ENCODE results near the gene RPUSD1.
"Not testable (repeated sequence)": the region's sequence is repeated elsewhere in the genome, so short reads cannot be mapped to it uniquely, and the experiment has no call there.

Gene RPUSD1

DNA sequence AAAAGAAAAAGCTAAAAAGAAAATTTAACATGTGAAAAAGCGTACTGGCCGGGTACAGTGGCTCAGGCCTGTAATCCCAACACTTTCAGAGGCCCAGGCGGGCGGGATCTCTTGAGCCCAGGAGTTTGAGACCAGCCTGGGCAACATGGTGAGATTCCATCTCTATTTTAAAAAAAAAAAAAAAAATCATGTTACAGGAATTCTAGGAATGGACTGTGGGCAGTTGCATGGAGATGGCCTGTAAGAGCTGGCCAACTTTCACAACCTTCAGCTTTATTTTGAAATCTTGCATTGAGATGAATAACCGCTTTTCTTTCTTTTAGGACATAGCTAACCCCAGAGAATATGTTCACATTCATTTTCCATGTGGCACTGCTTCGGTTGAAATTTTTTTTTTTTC is 39.2 kb downstream of the RPUSD1 start:
- H3K9ac ChIP-seq (ENCODE audit: low read depth, low read length), result no peak overlapping the region
- peaks cover 8% of the 10 kb centered on the region for H3K4me1 ChIP-seq (ENCODE audit: insufficient read depth, low read length)
- no peak overlapping the region for H3K4me3 ChIP-seq (ENCODE audit: low read length)
- no peaks in the 10 kb centered on the region for H3K36me3 ChIP-seq (ENCODE audit: insufficient read depth, low read length)
- no peak overlapping the region for H3K27ac ChIP-seq (ENCODE audit: low read depth, low read length)
- H3K27me3 ChIP-seq (ENCODE audit: insufficient read depth, low read length), result no peaks in the 10 kb centered on the region
- no peaks in the 10 kb centered on the region for H3K9me3 ChIP-seq (ENCODE audit: insufficient read depth, low read depth, low read length)
- 96% methylated on average over 6 of the region's 6 CpGs for WGBS

DNA sequence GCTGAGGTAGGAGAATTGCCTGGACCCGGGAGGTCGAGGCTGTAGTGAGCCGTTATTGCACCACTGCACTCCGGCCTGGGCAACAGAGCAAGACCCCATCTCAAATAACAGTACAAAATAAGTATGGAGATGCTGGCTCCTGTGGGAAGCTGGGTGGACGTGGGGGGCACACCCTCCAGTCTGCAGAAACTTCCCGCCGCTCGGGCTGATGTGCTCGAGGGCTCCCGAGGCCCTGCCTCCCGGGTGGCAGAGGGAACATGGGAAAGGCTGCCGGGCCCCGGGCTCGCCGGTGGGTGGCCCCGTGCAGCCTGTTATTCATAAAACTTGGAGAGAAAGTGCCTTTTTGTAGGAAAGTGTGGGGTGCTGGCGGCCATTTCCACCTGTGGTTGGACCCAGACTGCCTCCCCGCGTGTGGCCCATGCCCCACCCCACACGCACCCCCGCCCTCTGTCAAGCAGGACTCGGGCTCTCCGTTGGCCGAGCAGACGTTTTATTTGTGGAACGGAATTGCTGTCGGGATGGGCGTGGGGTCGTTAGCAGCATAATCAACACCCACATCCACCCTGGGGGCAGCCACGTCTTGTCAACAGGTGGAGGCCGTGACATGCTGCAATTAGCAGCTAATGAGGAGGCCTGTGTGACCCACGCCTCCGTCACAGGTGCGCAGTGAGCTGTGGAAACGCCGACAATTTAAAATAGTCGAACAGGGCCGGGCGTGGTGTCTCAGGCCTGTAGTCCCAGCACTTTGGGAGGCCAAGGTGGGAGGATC is 40.0 kb downstream of the RPUSD1 start:
- 92% methylated on average over 39 of the region's 39 CpGs for WGBS

DNA sequence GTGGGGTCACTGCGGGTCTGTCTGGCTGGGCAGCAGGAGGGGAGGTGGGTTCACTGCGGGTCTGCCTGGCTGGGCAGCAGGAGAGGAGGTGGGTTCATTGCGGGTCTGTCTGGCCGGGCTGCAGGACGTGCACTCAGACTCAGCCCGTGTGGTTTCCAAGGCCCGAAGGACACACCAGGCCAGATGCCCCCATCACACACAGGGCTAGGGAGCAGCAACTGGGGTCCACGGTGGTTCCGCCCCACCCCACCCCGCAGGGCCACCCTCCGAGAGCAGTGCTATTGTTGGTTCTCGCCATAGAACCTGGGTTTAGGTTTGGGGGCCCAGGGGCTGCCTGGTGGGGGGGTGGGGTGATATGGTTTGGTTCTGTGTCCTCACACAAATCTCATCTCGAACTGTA is 41.5 kb downstream of the RPUSD1 start:
- H3K27ac ChIP-seq (ENCODE audit: low read depth, low read length), result no peak overlapping the region
- no peaks in the 10 kb centered on the region for H3K36me3 ChIP-seq (ENCODE audit: insufficient read depth, low read length)
- H3K4me1 ChIP-seq (ENCODE audit: insufficient read depth, low read length), result peaks cover 2% of the 10 kb centered on the region; the same call in 1 of the 2 replicates
- H3K4me3 ChIP-seq (ENCODE audit: low read length), result no peak overlapping the region
- H3K27me3 ChIP-seq (ENCODE audit: insufficient read depth, low read length), result no peaks in the 10 kb centered on the region
- H3K9ac ChIP-seq (ENCODE audit: low read depth, low read length), result no peak overlapping the region
- H3K9me3 ChIP-seq (ENCODE audit: insufficient read depth, low read depth, low read length), result no peaks in the 10 kb centered on the region
- 84% methylated on average over 13 of the region's 13 CpGs for whole genome bisulfite sequencing

More for the DNA sequence above, 40.0 kb downstream of the RPUSD1 start:
- Histone ChIP-seq H3K27ac (ENCODE audit: low read depth, low read length) (no peak overlapping the region), H3K36me3 (ENCODE audit: insufficient read depth, low read length) (no peaks in the 10 kb centered on the region), H3K9ac (ENCODE audit: low read depth, low read length) (no peak overlapping the region), H3K9me3 (ENCODE audit: insufficient read depth, low read depth, low read length) (no peaks in the 10 kb centered on the region), H3K4me3 (ENCODE audit: low read length) (no peak overlapping the region), H3K4me1 (ENCODE audit: insufficient read depth, low read length) (peaks cover 8% of the 10 kb centered on the region), H3K27me3 (ENCODE audit: insufficient read depth, low read length) (no peaks in the 10 kb centered on the region)

DNA sequence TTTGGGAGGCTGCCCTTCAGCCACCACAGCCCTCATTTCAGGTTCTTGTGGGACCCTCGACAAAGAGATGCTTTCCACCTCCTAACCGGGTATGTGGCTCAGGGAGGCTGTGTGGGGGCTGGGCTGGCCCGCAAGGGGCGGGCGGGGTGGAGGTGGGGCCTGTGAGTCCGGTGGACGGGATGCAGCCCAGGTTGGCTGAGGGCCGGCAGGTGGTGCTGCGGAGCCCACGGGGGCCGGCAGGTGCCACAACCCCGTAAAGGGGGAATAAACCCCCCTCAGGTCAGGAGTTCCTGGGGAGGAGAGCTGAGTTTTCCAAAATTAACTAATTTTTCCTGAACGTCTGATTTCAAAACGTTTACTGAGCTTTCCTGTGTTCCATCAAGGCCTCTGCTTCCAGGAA is 42.4 kb downstream of the RPUSD1 start:
- Histone ChIP-seq H3K27ac (ENCODE audit: low read depth, low read length) (no peak overlapping the region), H3K36me3 (ENCODE audit: insufficient read depth, low read length) (no peaks in the 10 kb centered on the region), H3K27me3 (ENCODE audit: insufficient read depth, low read length) (no peaks in the 10 kb centered on the region), H3K4me3 (ENCODE audit: low read length) (no peak overlapping the region), H3K9me3 (ENCODE audit: insufficient read depth, low read depth, low read length) (no peaks in the 10 kb centered on the region), H3K9ac (ENCODE audit: low read depth, low read length) (no peak overlapping the region), H3K4me1 (ENCODE audit: insufficient read depth, low read length) (no peaks in the 10 kb centered on the region)
- 4% methylated on average over 14 of the region's 14 CpGs for WGBS

DNA sequence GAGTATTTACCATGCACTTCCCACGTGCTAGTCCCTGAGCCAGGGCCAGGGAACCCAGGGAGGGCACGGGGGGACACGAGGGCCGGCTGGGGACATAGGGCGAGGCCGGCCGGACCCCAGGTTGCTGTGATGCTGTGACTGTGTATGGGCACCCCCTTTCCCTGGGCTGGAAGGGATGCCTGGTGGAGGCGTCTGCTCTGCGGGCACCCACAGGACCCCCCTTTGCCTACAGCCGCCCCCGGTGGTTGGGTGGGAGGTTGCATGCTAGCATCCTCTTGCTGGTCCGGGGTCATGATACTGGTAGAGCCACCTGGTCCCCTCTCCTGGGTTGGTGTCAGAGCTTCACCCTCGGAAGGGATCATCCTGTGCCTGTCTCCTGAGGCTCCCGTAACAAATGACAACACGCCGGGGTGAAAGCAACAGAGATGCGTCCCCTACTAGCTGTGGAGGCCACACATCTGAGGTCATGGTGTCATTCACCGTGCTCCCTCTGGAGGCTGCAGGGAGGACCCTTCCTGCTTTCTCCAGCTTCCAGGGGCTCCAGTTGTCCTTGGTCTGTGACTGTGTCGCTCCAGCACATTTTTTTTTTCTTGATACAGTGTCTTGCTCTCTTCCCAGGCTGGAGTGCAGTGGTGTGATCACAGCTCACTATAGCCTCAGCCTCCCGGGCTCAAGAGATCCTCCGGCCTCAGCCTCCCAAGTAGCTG is 44.2 kb downstream of the RPUSD1 start:
- Histone ChIP-seq H3K9ac (ENCODE audit: low read depth, low read length) (no peak overlapping the region), H3K36me3 (ENCODE audit: insufficient read depth, low read length) (no peaks in the 10 kb centered on the region), H3K4me1 (ENCODE audit: insufficient read depth, low read length) (no peaks in the 10 kb centered on the region), H3K9me3 (ENCODE audit: insufficient read depth, low read depth, low read length) (no peaks in the 10 kb centered on the region), H3K27ac (ENCODE audit: low read depth, low read length) (no peak overlapping the region), H3K4me3 (ENCODE audit: low read length) (no peak overlapping the region), H3K27me3 (ENCODE audit: insufficient read depth, low read length) (no peaks in the 10 kb centered on the region)
- WGBS, result 91% methylated on average over 21 of the region's 21 CpGs

DNA sequence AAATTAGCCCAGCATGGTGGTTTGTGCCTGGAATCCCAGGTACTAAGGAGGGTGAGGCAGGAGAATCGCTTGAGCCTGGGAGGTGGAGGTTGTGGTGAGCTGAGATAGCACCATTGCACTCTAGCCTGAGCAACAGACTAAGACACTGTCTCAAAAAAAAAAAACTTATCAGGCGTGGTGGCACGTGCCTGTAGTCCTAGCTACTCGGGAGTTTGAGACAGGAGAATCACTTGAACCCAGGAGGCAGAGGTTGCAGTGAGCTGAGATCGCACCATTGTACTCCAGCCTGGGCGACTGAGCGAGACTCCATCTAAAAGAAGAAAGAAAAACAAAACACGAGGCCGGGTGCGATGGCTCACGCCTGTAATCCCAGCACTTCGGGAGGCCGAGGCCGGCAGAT is 45.3 kb downstream of the RPUSD1 start:
- WGBS, result 94% methylated on average over 14 of the region's 14 CpGs
- H3K27me3 ChIP-seq (ENCODE audit: insufficient read depth, low read length); H3K4me3 ChIP-seq (ENCODE audit: low read length); H3K27ac ChIP-seq (ENCODE audit: low read depth, low read length); H3K4me1 ChIP-seq (ENCODE audit: insufficient read depth, low read length); H3K9me3 ChIP-seq (ENCODE audit: insufficient read depth, low read depth, low read length); H3K9ac ChIP-seq (ENCODE audit: low read depth, low read length); H3K36me3 ChIP-seq (ENCODE audit: insufficient read depth, low read length): not testable (repeated sequence)

DNA sequence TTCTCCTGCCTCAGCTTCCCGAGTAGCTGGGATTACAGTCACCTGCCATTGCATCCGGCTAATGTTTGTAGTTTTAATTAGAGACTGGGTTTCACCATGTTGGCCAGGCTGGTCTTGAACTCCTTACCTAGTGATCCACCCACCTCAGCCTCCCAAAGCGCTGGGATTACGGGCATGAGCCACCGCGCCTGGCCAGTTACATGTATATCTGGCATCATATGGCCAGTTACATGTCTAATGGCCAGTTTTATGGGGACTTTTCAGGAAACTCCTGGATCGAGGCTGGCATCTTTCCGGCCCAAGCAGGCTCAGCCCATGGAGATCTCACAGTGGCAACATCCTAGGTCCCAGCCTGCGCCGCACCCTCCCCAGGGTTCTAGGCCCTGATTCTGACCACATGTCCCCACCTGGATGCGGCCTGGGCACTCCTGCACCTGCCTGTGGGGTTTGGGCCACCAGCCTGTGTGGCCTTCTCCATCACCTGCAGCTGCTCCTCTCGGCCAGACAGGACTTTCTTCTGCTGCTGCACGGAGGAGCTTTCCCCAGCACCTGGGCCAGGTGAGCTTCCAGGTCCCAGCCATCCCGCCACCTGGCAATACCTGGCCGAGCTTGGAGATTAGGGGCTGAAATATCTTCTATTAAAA is 46.1 kb downstream of the RPUSD1 start:
- Histone ChIP-seq H3K4me3 (ENCODE audit: low read length) (no peak overlapping the region), H3K9me3 (ENCODE audit: insufficient read depth, low read depth, low read length) (no peaks in the 10 kb centered on the region), H3K36me3 (ENCODE audit: insufficient read depth, low read length) (peaks cover 2% of the 10 kb centered on the region; the same call in 1 of the 2 replicates), H3K27me3 (ENCODE audit: insufficient read depth, low read length) (no peaks in the 10 kb centered on the region), H3K9ac (ENCODE audit: low read depth, low read length) (no peak overlapping the region), H3K4me1 (ENCODE audit: insufficient read depth, low read length) (0 out of 2 replicates have a peak, but pooled peaks cover 5% of the 10 kb centered on the region), H3K27ac (ENCODE audit: low read depth, low read length) (no peak overlapping the region)
- 95% methylated on average over 15 of the region's 15 CpGs for WGBS

DNA sequence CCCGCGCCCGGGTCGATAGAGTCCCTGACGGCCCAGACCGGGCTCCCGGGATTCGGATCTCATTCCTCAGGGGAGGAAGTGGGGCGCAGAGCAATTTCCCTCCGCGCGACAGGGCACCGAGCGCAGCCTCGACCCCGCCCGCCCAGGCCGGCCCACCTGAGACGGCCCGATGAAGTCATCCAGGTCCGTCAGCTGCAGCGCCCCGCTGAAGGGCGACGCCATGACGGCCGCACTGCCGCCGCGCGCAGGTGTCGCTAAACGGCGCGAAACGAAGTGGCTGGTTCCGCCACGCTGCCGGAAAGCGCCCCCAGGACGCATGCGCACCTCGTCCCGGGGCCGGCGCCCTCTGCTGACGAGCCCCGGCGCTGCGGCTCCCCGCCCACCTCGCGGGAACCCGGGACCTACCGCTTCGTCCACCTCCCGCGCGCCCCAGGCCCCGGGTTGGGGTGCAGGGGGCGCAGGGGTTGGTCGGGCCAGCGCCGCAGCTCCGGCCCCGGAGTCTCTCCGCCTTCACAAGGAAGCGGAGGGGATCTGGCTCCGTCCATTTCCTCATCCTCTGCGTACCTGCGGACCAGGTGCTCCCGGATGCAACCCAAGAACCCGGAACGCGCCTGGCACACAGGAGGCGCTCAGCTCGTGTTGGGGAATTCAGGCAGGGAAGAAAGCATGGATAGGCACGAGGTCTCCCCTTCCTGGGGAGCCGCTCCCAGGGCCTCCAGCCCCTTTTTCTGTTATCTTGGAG is 47.2 kb downstream of the RPUSD1 start, which contains the start of gene CIAO3:
CIAO3 (minus strand) TSS at position 234 of the 742 bp plus-strand sequence; CDS start at position 222, 12 bp downstream.
- under 1% methylated on average over 79 of the region's 79 CpGs for WGBS
- no peaks in the 10 kb centered on the region for H3K27me3 ChIP-seq (ENCODE audit: insufficient read depth, low read length)
- H3K27ac ChIP-seq (ENCODE audit: low read depth, low read length), result peak within 1 kb of the TSS; percentile 60
- H3K4me1 ChIP-seq (ENCODE audit: insufficient read depth, low read length), result 0 out of 2 replicates have a peak, but pooled peaks cover 5% of the 10 kb centered on the region
- H3K36me3 ChIP-seq (ENCODE audit: insufficient read depth, low read length), result peaks cover 7% of the 10 kb centered on the region; the same call in 1 of the 2 replicates
- H3K4me3 ChIP-seq (ENCODE audit: low read length), result peak within 1 kb of the TSS; percentile 93
- H3K9me3 ChIP-seq (ENCODE audit: insufficient read depth, low read depth, low read length), result no peaks in the 10 kb centered on the region
- H3K9ac ChIP-seq (ENCODE audit: low read depth, low read length), result peak within 1 kb of the TSS; percentile 80

DNA sequence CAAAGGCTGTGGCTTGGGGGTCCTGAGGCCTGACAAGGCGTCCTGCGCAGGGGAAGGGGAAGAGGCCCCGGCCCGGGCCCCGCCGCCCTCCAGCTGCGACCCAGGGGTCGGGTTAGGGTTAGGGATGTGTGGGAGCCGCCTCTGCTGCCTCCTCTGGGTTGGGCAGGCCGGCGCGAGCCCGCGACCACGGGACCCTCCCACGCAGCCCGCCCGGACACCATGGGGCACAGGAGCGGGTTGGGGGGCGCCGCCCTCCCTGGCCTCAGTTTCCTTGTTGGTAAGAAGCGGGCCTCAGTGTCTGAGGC is 47.8 kb downstream of the RPUSD1 start:
- Histone ChIP-seq H3K4me3 (ENCODE audit: low read length) (peak overlapping the region; percentile 93), H3K36me3 (ENCODE audit: insufficient read depth, low read length) (peaks cover 12% of the 10 kb centered on the region; the same call in 1 of the 2 replicates), H3K27ac (ENCODE audit: low read depth, low read length) (peak overlapping the region; percentile 60), H3K27me3 (ENCODE audit: insufficient read depth, low read length) (no peaks in the 10 kb centered on the region), H3K9ac (ENCODE audit: low read depth, low read length) (peak overlapping the region; percentile 76), H3K4me1 (ENCODE audit: insufficient read depth, low read length) (0 out of 2 replicates have a peak, but pooled peaks cover 5% of the 10 kb centered on the region), H3K9me3 (ENCODE audit: insufficient read depth, low read depth, low read length) (no peaks in the 10 kb centered on the region)
- WGBS, result 1% methylated on average over 22 of the region's 22 CpGs

DNA sequence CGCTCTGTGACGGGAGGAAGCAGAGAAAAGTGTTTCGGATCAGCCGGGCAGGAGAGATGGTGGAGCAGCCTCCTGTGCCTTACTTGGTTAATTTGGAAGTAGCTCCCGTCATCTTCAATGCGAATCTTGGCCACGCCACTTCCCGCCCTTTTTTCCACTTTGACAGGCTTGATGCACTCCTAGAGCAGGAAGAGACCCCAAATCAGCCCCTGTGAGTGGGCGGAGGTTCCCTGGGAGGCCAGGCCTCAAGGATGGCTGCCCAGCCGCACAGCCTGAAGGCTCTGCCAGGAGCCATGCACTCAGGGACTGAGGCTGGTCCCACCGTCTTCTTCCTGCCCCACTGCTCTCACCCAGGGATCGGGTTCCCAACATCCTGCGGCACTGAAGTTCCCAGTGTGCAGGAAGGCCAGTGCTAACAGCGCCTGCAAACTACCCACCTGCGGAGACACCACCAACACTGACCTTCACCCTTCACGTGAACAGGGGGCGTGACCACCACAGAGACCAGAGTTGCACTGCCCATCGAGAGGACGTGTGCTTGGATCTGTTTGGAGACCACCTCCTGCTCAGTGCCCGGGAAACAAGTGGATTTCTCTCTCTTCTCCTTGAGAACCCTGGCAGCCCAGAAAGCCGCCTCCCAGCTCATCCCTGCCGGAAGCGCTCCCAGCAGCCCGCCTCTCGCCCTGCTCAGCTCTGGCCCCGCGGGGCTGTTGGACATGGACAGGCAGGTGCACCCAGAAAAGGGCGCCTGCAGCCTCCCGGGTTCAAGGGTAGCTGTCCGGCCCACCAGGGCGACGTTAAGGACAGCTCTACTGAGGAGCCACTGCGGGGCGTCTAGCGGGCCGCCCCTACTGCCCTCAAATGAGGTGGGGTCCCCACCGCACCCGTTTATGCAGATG is 48.4 kb downstream of the RPUSD1 start:
- H3K4me1 ChIP-seq (ENCODE audit: insufficient read depth, low read length), result 0 out of 2 replicates have a peak, but pooled peaks cover 5% of the 10 kb centered on the region
- H3K9me3 ChIP-seq (ENCODE audit: insufficient read depth, low read depth, low read length), result no peaks in the 10 kb centered on the region
- peak overlapping the region; percentile 76 for H3K9ac ChIP-seq (ENCODE audit: low read depth, low read length)
- H3K27me3 ChIP-seq (ENCODE audit: insufficient read depth, low read length), result no peaks in the 10 kb centered on the region
- WGBS, result 51% methylated on average over 38 of the region's 38 CpGs
- H3K27ac ChIP-seq (ENCODE audit: low read depth, low read length), result no peak overlapping the region
- peaks cover 12% of the 10 kb centered on the region; the same call in 1 of the 2 replicates for H3K36me3 ChIP-seq (ENCODE audit: insufficient read depth, low read length)
- peak overlapping the region; percentile 93 for H3K4me3 ChIP-seq (ENCODE audit: low read length)
